ENCODE measurements around the gene NME3. TPM values are rescaled to one million over a fixed set of nuclear protein-coding genes. Genes with fewer than 3 reads are reported as not detected.

NME3 gene
- total and polyA plus RNA-seq, 9 of the 15 experiments (the other 6 are each of a cell fraction or from before 2014, with no cell fraction given): 0.68 to 76.3 (median 11.5) TPM

DNA sequence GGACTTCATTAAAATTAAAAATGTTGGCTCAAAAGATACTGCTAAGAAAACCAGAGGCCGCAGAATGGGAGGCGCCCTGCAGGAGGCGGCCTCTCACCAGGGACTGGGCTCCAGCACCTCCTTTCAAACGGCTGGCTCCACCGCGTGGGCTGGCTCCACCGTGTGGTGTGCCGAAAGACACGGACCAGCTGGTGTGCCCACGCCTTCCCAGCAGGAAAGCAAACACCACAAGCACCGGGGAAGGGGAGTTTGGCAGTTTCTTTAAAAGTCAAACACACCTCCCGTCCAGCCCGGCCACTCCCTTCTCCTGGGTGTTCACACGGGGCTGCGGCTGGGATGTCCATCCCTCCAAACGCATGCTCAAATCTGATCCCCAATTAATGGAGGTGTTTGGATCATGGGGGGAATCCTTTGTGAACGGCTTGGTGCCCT lies 41.4 kb upstream of the NME3 start (continued):
- TF ChIP-seq, protein P1, sequence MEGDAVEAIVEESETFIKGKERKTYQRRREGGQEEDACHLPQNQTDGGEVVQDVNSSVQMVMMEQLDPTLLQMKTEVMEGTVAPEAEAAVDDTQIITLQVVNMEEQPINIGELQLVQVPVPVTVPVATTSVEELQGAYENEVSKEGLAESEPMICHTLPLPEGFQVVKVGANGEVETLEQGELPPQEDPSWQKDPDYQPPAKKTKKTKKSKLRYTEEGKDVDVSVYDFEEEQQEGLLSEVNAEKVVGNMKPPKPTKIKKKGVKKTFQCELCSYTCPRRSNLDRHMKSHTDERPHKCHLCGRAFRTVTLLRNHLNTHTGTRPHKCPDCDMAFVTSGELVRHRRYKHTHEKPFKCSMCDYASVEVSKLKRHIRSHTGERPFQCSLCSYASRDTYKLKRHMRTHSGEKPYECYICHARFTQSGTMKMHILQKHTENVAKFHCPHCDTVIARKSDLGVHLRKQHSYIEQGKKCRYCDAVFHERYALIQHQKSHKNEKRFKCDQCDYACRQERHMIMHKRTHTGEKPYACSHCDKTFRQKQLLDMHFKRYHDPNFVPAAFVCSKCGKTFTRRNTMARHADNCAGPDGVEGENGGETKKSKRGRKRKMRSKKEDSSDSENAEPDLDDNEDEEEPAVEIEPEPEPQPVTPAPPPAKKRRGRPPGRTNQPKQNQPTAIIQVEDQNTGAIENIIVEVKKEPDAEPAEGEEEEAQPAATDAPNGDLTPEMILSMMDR (IDR thresholded peaks at IDR 0.05 in 2 of 3, conservative IDR thresholded peaks at IDR 0.05 in 1 of 3; ENCODE audit: insufficient read depth in 2 of 3, low read depth in 1 of 3, low read length in 3 of 3): peak; percentile 91 to 98 (median 97)
- TF ChIP-seq TBL1XR1 (IDR thresholded peaks at IDR 0.05; ENCODE audit: low read length in 2 of 2) (no peak), ZNF785 (CRISPR knock-in tag; IDR thresholded peaks at IDR 0.05) (no peak), MYNN (IDR thresholded peaks at IDR 0.05) (peak; percentile 38; the same call in 1 of the 2 replicates), MYNN (CRISPR knock-in tag; IDR thresholded peaks at IDR 0.05) (no peak), MTA1 (IDR thresholded peaks at IDR 0.05; ENCODE audit: borderline replicate concordance) (no peak), UBTF (IDR thresholded peaks at IDR 0.05; ENCODE audit: borderline replicate concordance in 1 of 2, low read depth in 2 of 2, low read length in 2 of 2) (no peak), RERE (CRISPR knock-in tag; IDR thresholded peaks at IDR 0.05; ENCODE audit: borderline replicate concordance) (no peak), ERF (CRISPR knock-in tag; IDR thresholded peaks at IDR 0.05) (no peak), THAP7 (CRISPR knock-in tag; IDR thresholded peaks at IDR 0.05) (no peak), MCM3 (IDR thresholded peaks at IDR 0.05) (no peak), BRD4 (IDR thresholded peaks at IDR 0.05) (no peak), GATA2 (CRISPR knock-in tag; IDR thresholded peaks at IDR 0.05) (no peak)
